Transverse colon (tissue), 4 donors: ENCODE results near the gene PODXL. TPM values are rescaled to one million over a fixed set of nuclear protein-coding genes. Genes with fewer than 3 reads are reported as not detected.

Experiments used
- DNase-seq: peaks from one replicate; pipeline ENCODE4 v3.0.0-alpha.2; 2019
- H3K27ac ChIP-seq, 4 donors: fragments of 200-600 bp; sonication (generic); 2 replicates each; pipeline ENCODE4 v1.5.1; 2016 to 2018; ENCODE audit warnings: inconsistent platforms in 4 of 4
- H3K27me3 ChIP-seq: fragments of 200-600 bp; sonication (generic); 2 replicates; pipeline ENCODE4 v1.5.1; 2017; ENCODE audit warnings: inconsistent platforms
- H3K36me3 ChIP-seq, 4 donors: fragments of 200-600 bp; sonication (generic); 2 replicates each; pipeline ENCODE4 v1.5.1; 2017 to 2019; ENCODE audit warnings: inconsistent platforms in 4 of 4
- H3K4me1 ChIP-seq, 4 donors: fragments of 200-600 bp; sonication (generic); 2 replicates each; pipeline ENCODE4 v1.5.1; 2017 to 2020; ENCODE audit warnings: inconsistent platforms in 4 of 4
- H3K4me3 ChIP-seq, 4 donors: fragments of 200-600 bp; sonication (generic); 1 replicate in 1 of 4; 2 replicates in 3 of 4; pipeline versions ENCODE4 v1.5.1 to v1.6.1; 2017 to 2019; ENCODE audit warnings: inconsistent platforms in 4 of 4
- H3K9me3 ChIP-seq, 2 donors: fragments of 200-600 bp; sonication (generic); 2 replicates each; pipeline ENCODE4 v1.5.1; 2017 to 2019; ENCODE audit warnings: inconsistent platforms in 2 of 2
- EP300 ChIP-seq: sonication (generic); formaldehyde crosslinking; IDR thresholded peaks from one replicate; pipeline ENCODE4 v1.6.1; 2017; ENCODE audit warnings: antibody characterized with exemption, low read depth
- POLR2A ChIP-seq: fragments of 450-650 bp; IDR thresholded peaks from one replicate; pipeline ENCODE4 v1.6.1; 2016; ENCODE audit warnings: antibody characterized with exemption, mild to moderate bottlenecking, moderate library complexity
- POLR2AphosphoS5 ChIP-seq, 3 donors: sonication (generic); formaldehyde crosslinking; IDR thresholded peaks; one replicate each; pipeline ENCODE4 v1.6.1; 2016; ENCODE audit warnings: antibody characterized with exemption in 3 of 3
- WGBS, 2 donors: methylation state at CpG; one replicate each; pipeline ENCODE4 v1.1.5; 2018; ENCODE audit warnings: low coverage in 1 of 2; 5-methylcytosine and 5-hydroxymethylcytosine counted together
- in situ Hi-C, 4 donors: fragments of 200-750 bp; cut with MboI; loops; one replicate each; pipeline versions ENCODE4 v1.15.0 to v1.15.1; 2017; ENCODE audit warnings: low sequenced_read_pairs in 3 of 4, low pct_ligation_motif_present in 1 of 4, low pct_unique_long_range_greater_than_20kb in 1 of 4
- intact Hi-C: fragments of 100-400 bp; cut with DNase I; formaldehyde crosslinking; loops from one replicate; pipeline ENCODE4 v1.15.1; 2023; ENCODE audit warnings: low total_unique reads
- total RNA-seq, 4 donors: library from RNA; depleted of rRNA; stranded (reverse); fragments of >200 nt; gene quantifications; one replicate each; pipeline ENCODE4 v1.1.0, GENCODE V29; 2016
- TF ChIP-seq, protein P1 (sequence below), 5 experiments: fragments of 200-600 bp in 3 of 5; fragments of 450-650 bp in 2 of 5; sonication (generic) in 3 of 5; IDR thresholded peaks; 1 replicate in 2 of 5; 2 replicates in 3 of 5; pipeline ENCODE4 v1.5.1; 2016 to 2017; ENCODE audit warnings: antibody characterized with exemption in 5 of 5, inconsistent platforms in 3 of 5, mild to moderate bottlenecking in 2 of 5, moderate library complexity in 1 of 5

PODXL gene
- total RNA-seq, 4 donors from 2014 or later: 11.7 to 25.8 (median 16.1) TPM

GRCh38 chr7:131544021-131544420 is 12.4 kb downstream of the PODXL start:
- Histone ChIP-seq H3K36me3 (no peaks in the 10 kb centered on the region), H3K4me1 (peaks cover 0 to 24% (median 3%) of the 10 kb centered on the region in 4 donors), H3K4me3 (no peak overlapping the region), H3K9me3 (no peaks in the 10 kb centered on the region), H3K27me3 (no peaks in the 10 kb centered on the region), H3K27ac (peak overlapping the region in 1 of 4 donors; percentile 30)
- TF ChIP-seq, protein P1, sequence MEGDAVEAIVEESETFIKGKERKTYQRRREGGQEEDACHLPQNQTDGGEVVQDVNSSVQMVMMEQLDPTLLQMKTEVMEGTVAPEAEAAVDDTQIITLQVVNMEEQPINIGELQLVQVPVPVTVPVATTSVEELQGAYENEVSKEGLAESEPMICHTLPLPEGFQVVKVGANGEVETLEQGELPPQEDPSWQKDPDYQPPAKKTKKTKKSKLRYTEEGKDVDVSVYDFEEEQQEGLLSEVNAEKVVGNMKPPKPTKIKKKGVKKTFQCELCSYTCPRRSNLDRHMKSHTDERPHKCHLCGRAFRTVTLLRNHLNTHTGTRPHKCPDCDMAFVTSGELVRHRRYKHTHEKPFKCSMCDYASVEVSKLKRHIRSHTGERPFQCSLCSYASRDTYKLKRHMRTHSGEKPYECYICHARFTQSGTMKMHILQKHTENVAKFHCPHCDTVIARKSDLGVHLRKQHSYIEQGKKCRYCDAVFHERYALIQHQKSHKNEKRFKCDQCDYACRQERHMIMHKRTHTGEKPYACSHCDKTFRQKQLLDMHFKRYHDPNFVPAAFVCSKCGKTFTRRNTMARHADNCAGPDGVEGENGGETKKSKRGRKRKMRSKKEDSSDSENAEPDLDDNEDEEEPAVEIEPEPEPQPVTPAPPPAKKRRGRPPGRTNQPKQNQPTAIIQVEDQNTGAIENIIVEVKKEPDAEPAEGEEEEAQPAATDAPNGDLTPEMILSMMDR (IDR thresholded peaks at IDR 0.05): no peak
- TF ChIP-seq EP300: no peak
- TF ChIP-seq POLR2A: no peak
- no peak for TF ChIP-seq POLR2AphosphoS5 (IDR thresholded peaks at IDR 0.05)
- intact Hi-C loops (no loop called here), in situ Hi-C loops (no loop called here)
- DNase-seq: no peak
- 100% methylated on average over 3 of the region's 3 CpGs; no CpG with 5 or more reads in 1 of the 2 donors for WGBS, 2 donors

GRCh38 chr7:131543298-131543697 is 13.1 kb downstream of the PODXL start:
- H3K4me1 ChIP-seq: peaks cover 0 to 24% (median 3%) of the 10 kb centered on the region in 4 donors
- in situ Hi-C loops: no loop called here
- 73 to 84% methylated on average over 3 to 5 of the region's 5 CpGs for WGBS, 2 donors
- H3K4me3 ChIP-seq: no peak overlapping the region
- TF ChIP-seq, protein P1 (IDR thresholded peaks at IDR 0.05): no peak
- TF ChIP-seq POLR2A: no peak
- no peak for TF ChIP-seq POLR2AphosphoS5 (IDR thresholded peaks at IDR 0.05)
- no peak for DNase-seq
- H3K27me3 ChIP-seq: no peaks in the 10 kb centered on the region
- intact Hi-C loops: no loop called here
- peak overlapping the region in 1 of 4 donors; percentile 21 for H3K27ac ChIP-seq
- H3K9me3 ChIP-seq: no peaks in the 10 kb centered on the region
- H3K36me3 ChIP-seq: no peaks in the 10 kb centered on the region

DNA sequence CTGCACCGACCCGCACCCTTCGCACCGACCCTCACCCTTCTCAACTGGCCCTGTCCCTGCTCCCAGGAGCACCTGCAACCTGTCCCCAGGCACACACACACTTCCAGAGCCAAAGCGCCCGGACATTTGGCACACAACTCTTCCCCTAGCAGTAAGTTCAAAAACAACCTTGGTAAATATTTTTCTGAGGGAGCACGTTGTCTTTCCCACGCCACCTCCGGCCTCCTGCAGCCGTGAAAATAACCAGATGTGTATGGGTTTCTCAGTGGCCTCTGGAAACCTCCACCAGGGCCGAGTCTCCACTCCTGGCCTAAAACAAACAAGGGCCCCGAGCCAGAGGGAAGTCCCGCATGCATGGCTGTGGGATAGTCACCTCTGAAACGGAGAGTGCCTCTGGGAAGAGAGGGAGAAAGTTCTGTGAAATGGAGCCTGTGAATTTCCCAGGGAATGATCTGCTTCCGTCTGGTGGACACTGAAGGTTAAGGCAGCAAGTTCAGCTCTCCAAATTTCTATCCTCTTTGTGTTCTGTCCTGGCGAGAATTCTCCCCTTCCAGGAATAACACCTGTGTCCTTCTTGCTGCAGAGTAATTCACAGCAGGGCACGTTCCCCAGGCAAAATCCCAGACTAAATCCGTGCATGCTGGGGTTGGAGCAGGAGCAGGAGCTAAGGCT is 15.8 kb downstream of the PODXL start:
- Histone ChIP-seq H3K4me1 (peaks cover 0 to 16% (median 0%) of the 10 kb centered on the region in 4 donors), H3K27me3 (no peaks in the 10 kb centered on the region), H3K27ac (peak overlapping the region in 3 of 4 donors; percentile 3 to 61 (median 32)), H3K9me3 (no peaks in the 10 kb centered on the region), H3K4me3 (no peak overlapping the region), H3K36me3 (no peaks in the 10 kb centered on the region)
- DNase-seq: no peak
- no peak for TF ChIP-seq EP300
- TF ChIP-seq POLR2AphosphoS5 (IDR thresholded peaks at IDR 0.05): peak in 1 of 3 donors; percentile 46
- TF ChIP-seq, protein P1 (IDR thresholded peaks at IDR 0.05): peak in 2 of 5 experiments; percentile 21 to 22
- TF ChIP-seq POLR2A: no peak
- WGBS, 2 donors: 38 to 67% methylated on average over 5 to 18 of the region's 18 CpGs
- in situ Hi-C loops (no loop called here), intact Hi-C loops (no loop called here)

DNA sequence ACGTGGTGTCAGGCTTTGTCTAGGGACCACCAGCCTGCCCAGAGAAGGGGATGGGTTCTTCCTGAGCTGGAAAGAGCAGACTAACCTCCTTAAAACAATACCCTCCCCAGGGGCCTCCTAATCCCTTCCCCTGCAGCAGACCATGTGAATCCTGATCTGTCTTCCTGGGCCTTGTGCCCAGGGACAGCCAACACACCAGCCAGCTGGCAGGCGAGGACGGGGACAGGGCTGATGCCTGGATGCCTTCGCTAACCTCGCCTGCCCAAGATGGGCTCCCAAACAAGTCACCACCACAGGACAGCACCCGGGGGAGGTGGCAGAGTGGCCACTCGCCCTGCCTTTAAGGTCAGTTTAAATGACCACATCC is 17.6 kb downstream of the PODXL start:
- Histone ChIP-seq H3K36me3 (no peaks in the 10 kb centered on the region), H3K4me1 (peaks cover 0 to 14% (median 0%) of the 10 kb centered on the region in 4 donors), H3K9me3 (no peaks in the 10 kb centered on the region), H3K4me3 (no peak overlapping the region), H3K27ac (peak overlapping the region in 1 of 4 donors; percentile 21), H3K27me3 (no peaks in the 10 kb centered on the region)
- TF ChIP-seq EP300 (no peak), POLR2AphosphoS5 (IDR thresholded peaks at IDR 0.05) (no peak), POLR2A (no peak)
- TF ChIP-seq, protein P1 (IDR thresholded peaks at IDR 0.05): no peak
- intact Hi-C loops (no loop called here), in situ Hi-C loops (no loop called here)
- DNase-seq: no peak
- 77% methylated on average over 7 of the region's 7 CpGs; no CpG with 5 or more reads in 1 of the 2 donors for WGBS, 2 donors
